Ovary (tissue), 9 donors: ENCODE data around the gene MCUB. TPM values are rescaled to one million over a fixed set of nuclear protein-coding genes. Genes with fewer than 3 reads are reported as not detected.

ENCODE experiments used
- DNase-seq, 5 donors: peaks; one replicate each; pipeline ENCODE4 v3.0.0-alpha.2; 2019 to 2020
- H3K27ac ChIP-seq, 2 donors: fragments of 200-600 bp; one replicate each; pipeline versions ENCODE4 v1.5.1 to v1.8.0; 2019 to 2022
- H3K27me3 ChIP-seq: fragments of 200-600 bp; one replicate; pipeline ENCODE4 v1.8.0; 2022
- H3K36me3 ChIP-seq: fragments of 200-600 bp; sonication (generic); one replicate; pipeline ENCODE4 v1.5.1; 2019
- H3K4me1 ChIP-seq: one replicate; pipeline ENCODE4 v1.8.1; 2013; ENCODE audit warnings: mild to moderate bottlenecking, moderate library complexity; ENCODE audit not compliant: insufficient read depth
- H3K4me3 ChIP-seq: fragments of 200-600 bp; sonication (generic); one replicate; pipeline ENCODE4 v1.5.1; 2017
- H3K9me3 ChIP-seq, 2 donors: fragments of 200-600 bp in 1 of 2; sonication (generic) in 1 of 2; one replicate each; pipeline versions ENCODE4 v1.5.1 to v1.8.1; 2013 to 2019; ENCODE audit warnings: mild to moderate bottlenecking in 1 of 2, moderate library complexity in 1 of 2
- EP300 ChIP-seq: sonication (generic); formaldehyde crosslinking; IDR thresholded peaks from one replicate; pipeline ENCODE4 v1.6.1; 2017; ENCODE audit warnings: antibody characterized with exemption
- POLR2A ChIP-seq: fragments of 450-650 bp; IDR thresholded peaks from one replicate; pipeline ENCODE4 v1.6.1; 2017; ENCODE audit warnings: antibody characterized with exemption, mild to moderate bottlenecking, moderate library complexity
- WGBS, 3 donors: extraction: QIAGEN DNeasy Blood & Tissue Kit in 1 of 3; methylation state at CpG; one replicate each; pipeline versions ENCODE4 v1.1.5 to v1.1.7; 2013 to 2017; 5-methylcytosine and 5-hydroxymethylcytosine counted together
- intact Hi-C, 4 donors: fragments of 100-400 bp; cut with DNase I; formaldehyde crosslinking; loops; one replicate each; pipeline versions ENCODE4 v1.11.0 to v1.15.1; 2022 to 2023
- polyA plus RNA-seq, 2 donors: library from polyadenylated mRNA; stranded (reverse); fragments of 200-250 nt in 1 of 2; fragments of 350-450 nt in 1 of 2; fragmentation: Illumina TruSeq in 1 of 2; extraction: RNeasy Lipid Tissue Mini Kit (QIAGEN cat#74804) in 1 of 2; gene quantifications; one replicate each; pipeline ENCODE4 v1.2.3, GENCODE V29; 2013 to 2014
- total RNA-seq, 7 donors: library from RNA; depleted of rRNA in 2 of 7; stranded (reverse); fragments of >200 nt in 2 of 7; fragmentation: NEBNext Ultra II Directional in 3 of 7; extraction: Animal tissue kit (Norgen Biotek cat#: 25700) in 3 of 7; gene quantifications; one replicate each; pipeline versions ENCODE4 v1.1.0 to v1.2.4, GENCODE V29; 2016 to 2023
- TF ChIP-seq, protein P1 (sequence below), 3 donors: fragments of 450-650 bp in 2 of 3; fragments of 200-600 bp in 1 of 3; IDR thresholded peaks; one replicate each; pipeline versions ENCODE4 v1.5.1 to v1.8.0; 2016 to 2022; ENCODE audit warnings: antibody characterized with exemption in 3 of 3, mild to moderate bottlenecking in 1 of 3
- donor health status: DM: no; HTN: no; CAD: no; lungs with moderate emphysema.
- donor health status: DM: no; HTN: no; CAD: no.
- donor health status: Bipolar disorder and iron deficiency.
- donor health status: DM: yes; HTN: yes; CAD: no.
- donor health status: DM: no; HTN: no; CAD: no.
- donor health status: DM: yes; HTN: yes; CAD: no.

The MCUB gene
- total and polyA plus RNA-seq, 9 donors: 7.6 to 18.5 (median 8.8) TPM

DNA sequence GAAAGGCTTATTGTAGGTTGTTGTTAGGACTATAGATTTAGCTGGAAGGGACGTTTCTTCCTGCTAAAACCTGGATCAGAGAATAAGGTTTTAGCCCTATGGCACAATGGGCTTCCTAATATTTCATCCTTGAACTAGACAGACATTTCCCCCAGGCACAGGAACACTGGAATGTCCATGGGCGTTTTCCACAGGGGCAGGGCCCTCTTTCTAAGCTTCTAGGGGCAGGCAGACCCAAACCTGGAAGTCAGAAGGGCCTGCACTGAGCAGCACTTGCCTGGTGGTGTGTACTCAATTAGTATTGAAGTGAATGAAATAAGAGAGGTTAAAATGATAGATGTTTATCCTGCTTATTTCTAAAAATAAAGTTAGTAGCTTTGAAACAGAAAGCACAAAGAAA, 102.1 kb downstream of the MCUB start:
- intact Hi-C loops: no loop called here
- no peaks in the 10 kb centered on the region for H3K4me1 ChIP-seq
- no peak for TF ChIP-seq POLR2A
- TF ChIP-seq, protein P1, sequence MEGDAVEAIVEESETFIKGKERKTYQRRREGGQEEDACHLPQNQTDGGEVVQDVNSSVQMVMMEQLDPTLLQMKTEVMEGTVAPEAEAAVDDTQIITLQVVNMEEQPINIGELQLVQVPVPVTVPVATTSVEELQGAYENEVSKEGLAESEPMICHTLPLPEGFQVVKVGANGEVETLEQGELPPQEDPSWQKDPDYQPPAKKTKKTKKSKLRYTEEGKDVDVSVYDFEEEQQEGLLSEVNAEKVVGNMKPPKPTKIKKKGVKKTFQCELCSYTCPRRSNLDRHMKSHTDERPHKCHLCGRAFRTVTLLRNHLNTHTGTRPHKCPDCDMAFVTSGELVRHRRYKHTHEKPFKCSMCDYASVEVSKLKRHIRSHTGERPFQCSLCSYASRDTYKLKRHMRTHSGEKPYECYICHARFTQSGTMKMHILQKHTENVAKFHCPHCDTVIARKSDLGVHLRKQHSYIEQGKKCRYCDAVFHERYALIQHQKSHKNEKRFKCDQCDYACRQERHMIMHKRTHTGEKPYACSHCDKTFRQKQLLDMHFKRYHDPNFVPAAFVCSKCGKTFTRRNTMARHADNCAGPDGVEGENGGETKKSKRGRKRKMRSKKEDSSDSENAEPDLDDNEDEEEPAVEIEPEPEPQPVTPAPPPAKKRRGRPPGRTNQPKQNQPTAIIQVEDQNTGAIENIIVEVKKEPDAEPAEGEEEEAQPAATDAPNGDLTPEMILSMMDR (IDR thresholded peaks at IDR 0.05): no peak
- TF ChIP-seq EP300: no peak
- H3K36me3 ChIP-seq: no peaks in the 10 kb centered on the region
- no peak for DNase-seq
- no peak overlapping the region for H3K27ac ChIP-seq
- 70 to 83% (median 74%) methylated on average over 2 of the region's 2 CpGs for WGBS, 3 donors
- H3K9me3 ChIP-seq: no peaks in the 10 kb centered on the region
- H3K4me3 ChIP-seq: no peak overlapping the region
- H3K27me3 ChIP-seq: no peaks in the 10 kb centered on the region

- H3K4me1 ChIP-seq: no peaks in the 10 kb centered on the region
- TF ChIP-seq, protein P1 (IDR thresholded peaks at IDR 0.05): no peak
- TF ChIP-seq EP300 (no peak), POLR2A (no peak)
- no peak overlapping the region for H3K4me3 ChIP-seq
- H3K36me3 ChIP-seq: no peaks in the 10 kb centered on the region
- no peaks in the 10 kb centered on the region for H3K9me3 ChIP-seq
- 59 to 73% (median 64%) methylated on average over 3 of the region's 3 CpGs for WGBS, 3 donors
- intact Hi-C loops: no loop called here
- H3K27ac ChIP-seq: no peak overlapping the region
- no peak for DNase-seq
- no peaks in the 10 kb centered on the region for H3K27me3 ChIP-seq
These were observed 102.7 kb downstream of the MCUB start for GRCh38 chr4:109662771-109663170.

DNA sequence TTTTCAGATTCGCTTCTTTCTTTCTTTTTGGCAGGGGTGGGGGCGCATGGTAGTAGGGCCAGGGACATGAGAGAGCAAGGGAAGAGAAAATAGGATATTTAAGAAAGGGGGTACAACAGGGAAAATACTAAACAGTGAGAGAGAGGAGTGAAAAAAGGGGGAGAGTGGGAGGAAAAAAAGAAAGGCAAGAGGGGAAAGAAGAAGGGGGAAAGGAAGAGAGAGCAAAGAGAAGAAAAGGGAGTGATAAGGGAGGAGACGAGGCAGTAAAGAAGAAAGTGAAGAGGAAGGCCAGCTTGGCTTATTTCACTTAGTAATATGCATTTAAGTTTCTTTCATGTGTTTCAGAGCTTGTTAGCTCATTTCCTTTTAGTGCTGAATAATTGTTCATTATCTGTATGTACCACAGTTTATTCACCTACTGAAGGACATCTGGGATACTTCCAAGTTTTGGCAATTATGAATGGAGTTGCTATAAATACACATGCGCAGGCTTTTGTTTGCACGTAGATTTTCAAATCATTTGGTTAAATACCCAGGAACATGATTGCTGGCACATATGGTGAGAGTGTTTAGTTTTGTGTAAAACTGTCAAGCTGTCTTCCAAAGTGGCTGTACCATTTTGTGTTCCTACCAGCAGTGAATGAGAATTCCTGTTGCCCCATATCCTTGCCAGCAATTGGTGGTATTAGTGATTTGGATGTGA, 105.9 kb downstream of the MCUB start:
- Histone ChIP-seq H3K4me1 (no peaks in the 10 kb centered on the region), H3K27ac (no peak overlapping the region), H3K27me3 (no peaks in the 10 kb centered on the region), H3K9me3 (no peaks in the 10 kb centered on the region), H3K4me3 (no peak overlapping the region), H3K36me3 (no peaks in the 10 kb centered on the region)
- TF ChIP-seq, protein P1 (IDR thresholded peaks at IDR 0.05): no peak
- DNase-seq: no peak
- intact Hi-C loops: no loop called here
- 73 to 79% (median 74%) methylated on average over 5 of the region's 5 CpGs for WGBS, 3 donors

GRCh38 chr4:109671350-109671749, 111.3 kb downstream of the MCUB start:
- TF ChIP-seq POLR2A: no peak
- TF ChIP-seq EP300: no peak
- TF ChIP-seq, protein P1 (IDR thresholded peaks at IDR 0.05): no peak
- intact Hi-C loops: no loop called here
- Histone ChIP-seq H3K27me3 (no peaks in the 10 kb centered on the region), H3K9me3 (no peaks in the 10 kb centered on the region), H3K36me3 (no peaks in the 10 kb centered on the region), H3K4me1 (no peaks in the 10 kb centered on the region), H3K4me3 (no peak overlapping the region), H3K27ac (no peak overlapping the region)
- no peak for DNase-seq
